MM.1S (cell line): Measurements from ENCODE around the gene SNRNP48.

ENCODE experiments used
- DNase-seq: peaks from one replicate; pipeline ENCODE4 v3.0.0-alpha.2; 2015
- H2AFZ ChIP-seq: fragments of 300-600 bp; sonication (generic); 2 replicates; pipeline ENCODE4 v1.6.0; 2016; ENCODE audit warnings: antibody characterized with exemption, low read length
- H3F3A ChIP-seq: fragments of 300-600 bp; sonication (generic); 2 replicates; pipeline ENCODE4 v1.6.1; 2016; ENCODE audit warnings: mild to moderate bottlenecking, antibody characterized with exemption, low read length, moderate library complexity, mixed read lengths; ENCODE audit not compliant: insufficient read depth
- H3K27ac ChIP-seq: fragments of 300-600 bp; sonication (generic); 2 replicates; pipeline ENCODE4 v1.5.1; 2016; ENCODE audit warnings: mild to moderate bottlenecking, low read length
- H3K27me3 ChIP-seq: fragments of 300-600 bp; sonication (generic); replicated peaks from 2 replicates; pipeline ENCODE4 v1.6.0; 2016; ENCODE audit warnings: low read length; ENCODE audit not compliant: insufficient read depth
- H3K36me3 ChIP-seq: fragments of 300-600 bp; sonication (generic); replicated peaks from 2 replicates; pipeline ENCODE4 v1.6.1; 2016; ENCODE audit warnings: mild to moderate bottlenecking, low read length, mixed read lengths; ENCODE audit not compliant: insufficient read depth
- H3K4me1 ChIP-seq: fragments of 300-600 bp; sonication (generic); 2 replicates; pipeline ENCODE4 v1.6.1; 2016; ENCODE audit warnings: low read length, mixed read lengths
- H3K4me2 ChIP-seq: fragments of 300-600 bp; sonication (generic); 2 replicates; pipeline ENCODE4 v1.6.0; 2016; ENCODE audit warnings: low read depth, low read length
- H3K4me3 ChIP-seq: fragments of 300-600 bp; sonication (generic); 2 replicates; pipeline ENCODE4 v1.5.1; 2016; ENCODE audit warnings: low read length, mixed read lengths
- H3K79me2 ChIP-seq: fragments of 300-600 bp; sonication (generic); 2 replicates; pipeline ENCODE4 v1.6.1; 2016; ENCODE audit warnings: mixed run types, low read length, mixed read lengths
- H3K9ac ChIP-seq: fragments of 300-600 bp; sonication (generic); 2 replicates; pipeline ENCODE4 v1.6.1; 2016; ENCODE audit warnings: low read length, mixed read lengths
- H3K9me2 ChIP-seq: fragments of 300-600 bp; sonication (generic); replicated peaks from 2 replicates; pipeline ENCODE4 v1.6.1; 2016; ENCODE audit warnings: mild to moderate bottlenecking, low read length, mixed read lengths; ENCODE audit not compliant: insufficient read depth
- H3K9me3 ChIP-seq: fragments of 300-600 bp; sonication (generic); replicated peaks from 2 replicates; pipeline ENCODE4 v1.6.1; 2016; ENCODE audit warnings: mild to moderate bottlenecking, low read length, mixed read lengths; ENCODE audit not compliant: insufficient read depth
- H4K20me1 ChIP-seq: fragments of 300-600 bp; sonication (generic); 2 replicates; pipeline ENCODE4 v1.6.1; 2016; ENCODE audit warnings: mild to moderate bottlenecking, low read length, moderate library complexity, mixed read lengths; ENCODE audit not compliant: insufficient read depth
- EZH2 ChIP-seq: fragments of 300-600 bp; sonication (generic); optimal IDR thresholded peaks from 2 replicates; pipeline ENCODE3; 2017; ENCODE audit warnings: low read depth, mild to moderate bottlenecking, antibody characterized with exemption, low read length, mixed read lengths
- EZH2phosphoT487 ChIP-seq: fragments of 300-600 bp; sonication (generic); IDR thresholded peaks from 2 replicates; pipeline ENCODE4 v1.6.1; 2018; ENCODE audit warnings: antibody characterized with exemption, low read length
- TF ChIP-seq, protein P1 (sequence below): fragments of 300-600 bp; sonication (generic); IDR thresholded peaks from 2 replicates; pipeline ENCODE4 v1.5.1; 2016; ENCODE audit warnings: antibody characterized with exemption, low read length, mixed read lengths

SNRNP48 gene

DNA sequence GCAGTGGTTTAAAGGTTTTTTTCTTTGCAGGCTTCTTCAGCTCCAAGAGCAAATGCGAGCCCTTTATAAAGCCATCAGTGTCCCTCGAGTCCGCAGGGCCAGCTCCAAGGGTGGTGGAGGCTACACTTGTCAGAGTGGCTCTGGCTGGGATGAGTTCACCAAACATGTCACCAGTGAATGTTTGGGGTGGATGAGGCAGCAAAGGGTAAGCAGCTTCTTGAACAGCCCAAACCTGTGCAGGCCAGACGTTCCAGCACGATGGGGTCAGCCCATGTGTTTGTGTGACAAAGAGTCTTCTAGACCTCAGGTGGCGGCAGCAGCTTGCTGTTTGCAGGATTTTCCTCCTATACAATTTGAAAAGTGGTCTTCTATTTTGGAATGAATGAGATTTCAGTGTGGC lies 30.8 kb upstream of the SNRNP48 start:
- H3F3A ChIP-seq = no peaks in the 10 kb centered on the region
- H3K4me1 ChIP-seq = no peaks in the 10 kb centered on the region
- TF ChIP-seq EZH2 (no peak), EZH2phosphoT487 (no peak)
- TF ChIP-seq, protein P1, sequence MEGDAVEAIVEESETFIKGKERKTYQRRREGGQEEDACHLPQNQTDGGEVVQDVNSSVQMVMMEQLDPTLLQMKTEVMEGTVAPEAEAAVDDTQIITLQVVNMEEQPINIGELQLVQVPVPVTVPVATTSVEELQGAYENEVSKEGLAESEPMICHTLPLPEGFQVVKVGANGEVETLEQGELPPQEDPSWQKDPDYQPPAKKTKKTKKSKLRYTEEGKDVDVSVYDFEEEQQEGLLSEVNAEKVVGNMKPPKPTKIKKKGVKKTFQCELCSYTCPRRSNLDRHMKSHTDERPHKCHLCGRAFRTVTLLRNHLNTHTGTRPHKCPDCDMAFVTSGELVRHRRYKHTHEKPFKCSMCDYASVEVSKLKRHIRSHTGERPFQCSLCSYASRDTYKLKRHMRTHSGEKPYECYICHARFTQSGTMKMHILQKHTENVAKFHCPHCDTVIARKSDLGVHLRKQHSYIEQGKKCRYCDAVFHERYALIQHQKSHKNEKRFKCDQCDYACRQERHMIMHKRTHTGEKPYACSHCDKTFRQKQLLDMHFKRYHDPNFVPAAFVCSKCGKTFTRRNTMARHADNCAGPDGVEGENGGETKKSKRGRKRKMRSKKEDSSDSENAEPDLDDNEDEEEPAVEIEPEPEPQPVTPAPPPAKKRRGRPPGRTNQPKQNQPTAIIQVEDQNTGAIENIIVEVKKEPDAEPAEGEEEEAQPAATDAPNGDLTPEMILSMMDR = no peak
- H3K79me2 ChIP-seq = no peaks in the 10 kb centered on the region
- H3K9me3 ChIP-seq = no peaks in the 10 kb centered on the region
- no peaks in the 10 kb centered on the region for H3K27me3 ChIP-seq
- no peaks in the 10 kb centered on the region for H3K36me3 ChIP-seq
- H4K20me1 ChIP-seq = no peaks in the 10 kb centered on the region
- no peak overlapping the region for H3K4me3 ChIP-seq
- no peak overlapping the region for H3K9ac ChIP-seq
- H3K27ac ChIP-seq = no peak overlapping the region
- no peaks in the 10 kb centered on the region for H3K9me2 ChIP-seq
- no peak overlapping the region for H2AFZ ChIP-seq
- no peak overlapping the region for H3K4me2 ChIP-seq
- no peak for DNase-seq

DNA sequence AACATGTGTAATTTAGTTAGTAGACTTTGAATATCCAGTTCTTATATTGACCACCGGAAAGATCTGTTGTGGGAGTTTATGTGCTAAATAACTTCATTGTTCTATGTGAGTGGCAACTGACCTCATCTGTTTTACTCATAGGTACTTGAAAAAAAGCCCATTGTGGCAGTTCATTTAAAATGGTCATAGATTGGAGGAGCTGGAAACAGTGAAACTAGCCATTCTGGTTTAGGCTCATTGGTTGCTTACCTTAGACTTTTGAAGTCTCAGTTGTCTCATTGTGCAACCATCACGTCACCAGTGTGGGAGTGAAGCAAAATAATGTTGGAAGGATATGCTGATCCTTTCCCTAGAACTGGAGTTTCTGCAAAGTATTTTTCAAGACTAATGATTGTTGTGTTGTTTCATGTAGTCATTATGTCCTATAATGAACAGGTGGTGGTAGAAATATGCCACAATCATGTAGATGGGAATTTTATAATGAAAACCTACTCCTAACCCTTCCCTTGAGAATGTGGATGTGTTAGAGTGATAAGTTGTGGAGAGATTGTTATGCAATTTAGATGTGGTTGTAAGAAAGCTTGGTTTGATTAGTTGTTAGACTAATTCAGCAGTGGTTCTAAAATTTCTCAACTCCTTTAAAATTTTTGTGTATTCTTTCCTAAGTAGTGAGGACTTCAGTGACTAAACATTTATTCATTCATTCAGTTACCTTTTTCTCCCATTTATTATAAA lies 30.2 kb upstream of the SNRNP48 start:
- no peaks in the 10 kb centered on the region for H3K9me2 ChIP-seq

DNA sequence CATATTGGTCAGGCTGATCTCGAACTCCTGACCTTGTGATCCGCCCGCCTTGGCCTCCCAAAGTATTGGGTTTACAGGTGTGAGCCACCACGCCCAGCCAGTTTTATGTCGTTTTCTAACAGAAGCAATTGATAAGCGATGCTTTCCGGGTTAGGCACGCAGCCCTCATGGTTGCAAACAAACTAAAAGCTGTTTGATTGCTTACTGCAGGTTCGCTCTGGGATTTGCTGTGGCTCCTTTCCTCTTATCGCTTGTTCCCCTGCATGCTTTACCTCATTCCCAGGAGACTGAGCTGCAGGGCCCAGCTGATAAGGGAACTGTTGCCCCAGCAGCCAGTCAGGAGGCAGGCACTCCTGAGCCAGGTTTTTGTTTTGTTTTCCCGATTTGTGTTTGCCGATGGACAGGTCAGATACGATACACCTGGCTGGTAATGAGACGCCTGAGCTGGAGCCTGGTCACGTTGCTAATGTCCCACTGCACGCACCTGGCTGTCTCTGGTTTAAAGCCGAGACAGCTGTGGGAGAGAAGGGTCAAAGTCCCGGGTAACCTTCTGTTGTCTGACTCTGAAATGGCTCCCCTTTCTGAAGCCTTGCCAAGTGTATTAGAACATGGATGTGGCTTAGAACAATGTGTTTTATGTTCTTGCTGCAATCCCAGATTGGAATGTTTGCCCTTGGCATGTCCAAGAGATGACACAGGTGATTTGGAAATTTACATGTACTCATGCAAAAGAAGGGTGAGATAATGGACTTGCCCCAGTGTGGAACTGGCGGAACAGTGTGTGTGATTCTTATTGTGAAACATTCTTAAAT lies 28.6 kb upstream of the SNRNP48 start:
- Histone ChIP-seq H3K9me3 (no peaks in the 10 kb centered on the region), H3K9me2 (no peaks in the 10 kb centered on the region), H3K9ac (no peak overlapping the region), H3K4me2 (no peak overlapping the region), H3F3A (no peaks in the 10 kb centered on the region), H3K27ac (no peak overlapping the region), H3K36me3 (no peaks in the 10 kb centered on the region), H3K27me3 (no peaks in the 10 kb centered on the region), H3K79me2 (no peaks in the 10 kb centered on the region), H2AFZ (no peak overlapping the region), H3K4me1 (no peaks in the 10 kb centered on the region), H3K4me3 (no peak overlapping the region), H4K20me1 (no peaks in the 10 kb centered on the region)
- TF ChIP-seq, protein P1 = no peak
- no peak for TF ChIP-seq EZH2
- TF ChIP-seq EZH2phosphoT487 = no peak
- no peak for DNase-seq

More for the DNA sequence above, 30.2 kb upstream of the SNRNP48 start:
- Histone ChIP-seq H3K79me2 (no peaks in the 10 kb centered on the region), H3F3A (no peaks in the 10 kb centered on the region), H3K27ac (no peak overlapping the region), H3K9ac (no peak overlapping the region), H3K9me3 (no peaks in the 10 kb centered on the region), H3K4me2 (no peak overlapping the region), H3K4me1 (no peaks in the 10 kb centered on the region), H3K36me3 (no peaks in the 10 kb centered on the region), H2AFZ (no peak overlapping the region), H3K4me3 (no peak overlapping the region), H3K27me3 (no peaks in the 10 kb centered on the region), H4K20me1 (no peaks in the 10 kb centered on the region)
- TF ChIP-seq EZH2phosphoT487 = no peak
- TF ChIP-seq, protein P1 = no peak
- no peak for TF ChIP-seq EZH2
- DNase-seq = no peak
